H9 (cell line): ENCODE results near the gene PXYLP1. TPM values are rescaled to one million over a fixed set of nuclear protein-coding genes. Genes with fewer than 3 reads are reported as not detected.

ENCODE experiments used
- DNase-seq: peaks from one replicate; pipeline ENCODE4 v3.0.0-alpha.2; 2017
- H2AFZ ChIP-seq: one replicate; pipeline ENCODE4 v1.6.1; 2013; ENCODE audit warnings: mild to moderate bottlenecking, low read length, control low read depth, moderate library complexity
- H2AK5ac ChIP-seq: 2 replicates; pipeline ENCODE4 v1.6.1; 2013; ENCODE audit warnings: low read length, control low read depth, mixed read lengths; ENCODE audit not compliant: insufficient read length
- H2BK120ac ChIP-seq: one replicate; pipeline ENCODE4 v1.6.1; 2013; ENCODE audit warnings: low read depth, mild to moderate bottlenecking, low read length, control low read depth, inconsistent platforms; ENCODE audit not compliant: poor library complexity, severe bottlenecking
- H2BK12ac ChIP-seq: 2 replicates; pipeline ENCODE4 v1.6.1; 2013; ENCODE audit warnings: low read length, control low read depth, mixed read lengths, low read depth; ENCODE audit not compliant: insufficient read length
- H2BK15ac ChIP-seq: 2 replicates; pipeline ENCODE4 v1.6.1; 2013; ENCODE audit warnings: low read depth, low read length, control low read depth
- H2BK20ac ChIP-seq: one replicate; pipeline ENCODE4 v1.6.1; 2013; ENCODE audit warnings: low read depth, mild to moderate bottlenecking, low read length, control low read depth, inconsistent platforms; ENCODE audit not compliant: poor library complexity, severe bottlenecking
- H2BK5ac ChIP-seq: 2 replicates; pipeline ENCODE4 v1.6.1; 2013; ENCODE audit warnings: low read length, control low read depth, mixed read lengths; ENCODE audit not compliant: insufficient read length
- H3K14ac ChIP-seq: 2 replicates; pipeline ENCODE4 v1.6.1; 2013; ENCODE audit warnings: low read length, control low read depth; ENCODE audit not compliant: insufficient read depth
- H3K18ac ChIP-seq: 2 replicates; pipeline ENCODE4 v1.6.1; 2013; ENCODE audit warnings: low read depth, mild to moderate bottlenecking, mixed read lengths, low read length, control low read depth; ENCODE audit not compliant: insufficient read length
- H3K23ac ChIP-seq: 2 replicates; pipeline ENCODE4 v1.6.1; 2013; ENCODE audit warnings: low read length, control low read depth, mixed read lengths, low read depth; ENCODE audit not compliant: insufficient read length
- H3K23me2 ChIP-seq: 2 replicates; pipeline ENCODE4 v1.6.1; 2013; ENCODE audit warnings: low read depth, mild to moderate bottlenecking, mixed read lengths, low read length, control low read depth; ENCODE audit not compliant: insufficient read length, poor library complexity, severe bottlenecking
- H3K27ac ChIP-seq: 2 replicates; pipeline ENCODE4 v1.5.1; 2013; ENCODE audit warnings: low read length, control low read depth, mixed read lengths, low read depth; ENCODE audit not compliant: insufficient read length
- H3K27me3 ChIP-seq: 2 replicates; pipeline ENCODE4 v1.6.1; 2013; ENCODE audit warnings: low read length, control low read depth, inconsistent platforms; ENCODE audit not compliant: insufficient read depth
- H3K4ac ChIP-seq: 2 replicates; pipeline ENCODE4 v1.6.1; 2013; ENCODE audit warnings: low read depth, mild to moderate bottlenecking, control low read depth, inconsistent platforms, low read length, moderate library complexity
- H3K4me1 ChIP-seq: 2 replicates; pipeline ENCODE4 v1.6.1; 2013; ENCODE audit warnings: low read length, control low read depth, inconsistent platforms; ENCODE audit not compliant: insufficient read depth
- H3K4me2 ChIP-seq: 2 replicates; pipeline ENCODE4 v1.6.1; 2013; ENCODE audit warnings: low read length, control low read depth, mixed read lengths; ENCODE audit not compliant: insufficient read length, insufficient read depth
- H3K56ac ChIP-seq: 2 replicates; pipeline ENCODE4 v1.6.1; 2013; ENCODE audit warnings: low read depth, mild to moderate bottlenecking, mixed read lengths, low read length, control low read depth; ENCODE audit not compliant: insufficient read length
- H3K79me1 ChIP-seq: 2 replicates; pipeline ENCODE4 v1.6.1; 2013; ENCODE audit warnings: low read depth, mild to moderate bottlenecking, moderate library complexity, low read length, control low read depth, inconsistent platforms; ENCODE audit not compliant: insufficient read depth, poor library complexity, severe bottlenecking
- H3K79me2 ChIP-seq: 2 replicates; pipeline ENCODE4 v1.6.1; 2013; ENCODE audit warnings: low read length, control low read depth, inconsistent platforms; ENCODE audit not compliant: insufficient read depth
- H3K9ac ChIP-seq: 2 replicates; pipeline ENCODE4 v1.6.1; 2013; ENCODE audit warnings: low read length, control low read depth, mixed read lengths; ENCODE audit not compliant: insufficient read length; ENCODE audit errors: extremely low read depth
- H3K9me3 ChIP-seq: one replicate; pipeline ENCODE4 v1.6.1; 2013; ENCODE audit warnings: low read depth, low read length, inconsistent platforms; ENCODE audit not compliant: control insufficient read depth
- H3T11ph ChIP-seq: one replicate; pipeline ENCODE4 v1.6.1; 2013; ENCODE audit warnings: mild to moderate bottlenecking, low read length, control low read depth, inconsistent platforms
- H4K20me1 ChIP-seq: one replicate; pipeline ENCODE4 v1.6.1; 2013; ENCODE audit not compliant: control insufficient read depth, insufficient read length, insufficient read depth
- H4K5ac ChIP-seq: 2 replicates; pipeline ENCODE4 v1.6.1; 2013; ENCODE audit warnings: low read depth, mild to moderate bottlenecking, mixed read lengths, low read length, control low read depth; ENCODE audit not compliant: insufficient read length
- H4K8ac ChIP-seq: replicated peaks from 2 replicates; pipeline ENCODE4 v1.6.1; 2013; ENCODE audit warnings: low read length, control low read depth, mixed read lengths, low read depth; ENCODE audit not compliant: insufficient read length
- H4K91ac ChIP-seq: 2 replicates; pipeline ENCODE4 v1.6.1; 2013; ENCODE audit warnings: low read depth, mild to moderate bottlenecking, moderate library complexity, mixed read lengths, low read length, control low read depth; ENCODE audit not compliant: insufficient read length
- H3K27ac Mint-ChIP-seq, 3 experiments: 2 replicates in 2 of 3; 3 replicates in 1 of 3; pipeline ENCODE4 v1.8.0; 2020 to 2021; ENCODE audit warnings: mixed read lengths in 3 of 3, mild to moderate bottlenecking in 1 of 3, moderate library complexity in 1 of 3
- H3K27me3 Mint-ChIP-seq: 2 replicates; pipeline ENCODE4 v1.8.0; 2021; ENCODE audit warnings: low read depth, mild to moderate bottlenecking, moderate library complexity, mixed read lengths
- H3K36me3 Mint-ChIP-seq, 3 experiments: 2 replicates in 2 of 3; 3 replicates in 1 of 3; pipeline ENCODE4 v1.8.0; 2020 to 2021; ENCODE audit warnings: low read depth in 3 of 3, mixed read lengths in 3 of 3; ENCODE audit not compliant: insufficient read depth in 1 of 3
- H3K4me1 Mint-ChIP-seq, 2 experiments: 2 replicates each; pipeline ENCODE4 v1.8.0; 2020; ENCODE audit warnings: mixed read lengths in 2 of 2
- H3K4me3 Mint-ChIP-seq, 2 experiments: 2 replicates in 1 of 2; 3 replicates in 1 of 2; pipeline ENCODE4 v1.8.0; 2020 to 2021; ENCODE audit warnings: mild to moderate bottlenecking in 2 of 2, mixed read lengths in 2 of 2, moderate library complexity in 1 of 2
- H3K9me3 Mint-ChIP-seq, 2 experiments: 2 replicates in 1 of 2; 3 replicates in 1 of 2; pipeline ENCODE4 v1.8.0; 2020; ENCODE audit warnings: mild to moderate bottlenecking in 2 of 2, mixed read lengths in 2 of 2, moderate library complexity in 1 of 2
- CTCF ChIP-seq: fragments of 200-600 bp; sonication (generic); conservative IDR thresholded peaks from 3 replicates; pipeline ENCODE4 v1.8.0; 2021; ENCODE audit warnings: antibody characterized with exemption, mild to moderate bottlenecking
- WGBS: extraction: QIAGEN DNeasy Blood & Tissue Kit; methylation state at CpG from one replicate; pipeline ENCODE4 v1.1.7; 2013; ENCODE audit warnings: missing lambda C conversion rate, low lambda C conversion rate, mixed read lengths; ENCODE audit not compliant: insufficient read length; ENCODE audit errors: extremely low coverage; 5-methylcytosine and 5-hydroxymethylcytosine counted together
- total RNA-seq: library from RNA; stranded (reverse); gene quantifications from 2 replicates; pipeline ENCODE4 v1.2.1, GENCODE V29; 2021

PXYLP1 gene
- total RNA-seq, 1 experiment from 2014 or later = 17.9 TPM

- DNase-seq = peak; percentile 89
- H3K27me3 Mint-ChIP-seq = peaks cover 23% of the 10 kb centered on the region
- H3K9me3 ChIP-seq = no peaks in the 10 kb centered on the region
- no peak overlapping the region for H2BK20ac ChIP-seq
- H3K18ac ChIP-seq = no peak overlapping the region
- no peaks in the 10 kb centered on the region; the same call in 1 of the 2 replicates for H3K4me1 ChIP-seq
- no peak overlapping the region for H3K4me3 Mint-ChIP-seq
- no peak overlapping the region for H3K23ac ChIP-seq
- no peaks in the 10 kb centered on the region for H4K20me1 ChIP-seq
- H3K79me2 ChIP-seq = no peaks in the 10 kb centered on the region
- no peak overlapping the region for H2AFZ ChIP-seq
- H2BK12ac ChIP-seq = no peak overlapping the region
- no peak overlapping the region for H3K56ac ChIP-seq
- peaks cover 22 to 26% of the 10 kb centered on the region in 2 experiments for H3K4me1 Mint-ChIP-seq
- peaks cover 6% of the 10 kb centered on the region for H3K23me2 ChIP-seq
- no CpG with 5 or more reads among the region's 13 CpGs for WGBS
- H3K4ac ChIP-seq = no peak overlapping the region
- no peak overlapping the region for H4K8ac ChIP-seq
- no peaks in the 10 kb centered on the region for H3K79me1 ChIP-seq
- H3K9ac ChIP-seq = no peak overlapping the region
- H4K91ac ChIP-seq = no peak overlapping the region
- H2BK5ac ChIP-seq = no peak overlapping the region
- H3K4me2 ChIP-seq = no peak overlapping the region
- H3K9me3 Mint-ChIP-seq = no peaks in the 10 kb centered on the region
- H2BK15ac ChIP-seq = no peak overlapping the region
- H2BK120ac ChIP-seq = no peak overlapping the region
- H2AK5ac ChIP-seq = no peak overlapping the region
- no peak overlapping the region for H4K5ac ChIP-seq
- H3K27ac Mint-ChIP-seq = no peak overlapping the region
- H3K14ac ChIP-seq = no peak overlapping the region
- no peak overlapping the region for H3T11ph ChIP-seq
- H3K36me3 Mint-ChIP-seq = no peaks in the 10 kb centered on the region; a peak in 1 of 7 replicates
- H3K27ac ChIP-seq = no peak overlapping the region
- peak; percentile 75 for TF ChIP-seq CTCF
- no peaks in the 10 kb centered on the region for H3K27me3 ChIP-seq
Measured at GRCh38 chr3:141308588-141309218, 77.1 kb downstream of the PXYLP1 start.
